Upper lobe of left lung (tissue), 6 donors: Measurements from ENCODE around the gene IFT27. TPM values are rescaled to one million over a fixed set of nuclear protein-coding genes. Genes with fewer than 3 reads are reported as not detected.
A peak's percentile ranks its signal among the peaks of the same experiment; 100 is the strongest.
"Not testable (repeated sequence)": the region's sequence is repeated elsewhere in the genome, so short reads cannot be mapped to it uniquely, and the experiment has no call there.

Experiments used
- ATAC-seq, 2 donors: fragments of 200-7000 bp; cut with Tn5 transposase; one replicate each; pipeline ENCODE4 v1.9.1; 2022; ENCODE audit warnings: mild to moderate bottlenecking in 2 of 2, moderate library complexity in 2 of 2; ENCODE audit not compliant: low FRiP score in 2 of 2
- DNase-seq, 2 donors: peaks; one replicate each; pipeline ENCODE4 v3.0.0-alpha.2; 2019 to 2020
- H3K27ac ChIP-seq, 4 donors: fragments of 200-600 bp; sonication (generic); one replicate each; pipeline ENCODE4 v1.5.1; 2016 to 2019
- H3K27me3 ChIP-seq, 4 donors: fragments of 200-600 bp; sonication (generic); one replicate each; pipeline ENCODE4 v1.5.1; 2017 to 2019
- H3K36me3 ChIP-seq, 4 donors: fragments of 200-600 bp; sonication (generic); one replicate each; pipeline ENCODE4 v1.5.1; 2016 to 2019
- H3K4me1 ChIP-seq, 4 donors: fragments of 200-600 bp; sonication (generic); one replicate each; pipeline ENCODE4 v1.5.1; 2018 to 2019
- H3K4me3 ChIP-seq, 4 donors: fragments of 200-600 bp; sonication (generic); one replicate each; pipeline ENCODE4 v1.5.1; 2017 to 2019; ENCODE audit warnings: mild to moderate bottlenecking in 2 of 4, moderate library complexity in 1 of 4
- H3K9me3 ChIP-seq, 4 donors: fragments of 200-600 bp; sonication (generic); one replicate each; pipeline ENCODE4 v1.5.1; 2018 to 2019
- CTCF ChIP-seq, 6 experiments: fragments of 450-650 bp in 4 of 6; fragments of 200-600 bp in 2 of 6; sonication (generic) in 2 of 6; IDR thresholded peaks; one replicate each; pipeline ENCODE4 v1.5.1; 2016 to 2019; ENCODE audit warnings: antibody characterized with exemption in 6 of 6
- EP300 ChIP-seq, 4 donors: sonication (generic); formaldehyde crosslinking; IDR thresholded peaks; one replicate each; pipeline ENCODE4 v1.5.1; 2017; ENCODE audit warnings: antibody characterized with exemption in 4 of 4, control low read depth in 2 of 4
- POLR2A ChIP-seq, 4 donors: fragments of 450-650 bp; IDR thresholded peaks; one replicate each; pipeline ENCODE4 v1.5.1; 2016 to 2017; ENCODE audit warnings: antibody characterized with exemption in 4 of 4, mild to moderate bottlenecking in 2 of 4
- POLR2AphosphoS5 ChIP-seq, 2 donors: sonication (generic); formaldehyde crosslinking; IDR thresholded peaks; one replicate each; pipeline ENCODE4 v1.5.1; 2017; ENCODE audit warnings: antibody characterized with exemption in 2 of 2
- WGBS, 2 donors: methylation state at CpG; one replicate each; pipeline ENCODE4 v1.1.5; 2017 to 2018; 5-methylcytosine and 5-hydroxymethylcytosine counted together
- total RNA-seq, 6 donors: library from RNA; depleted of rRNA in 4 of 6; stranded (reverse); fragments of >200 nt in 4 of 6; gene quantifications; one replicate each; pipeline versions ENCODE4 v1.1.0 to v1.2.1, GENCODE V29; 2016 to 2021
- donor health status: DM: no; HTN: no; CAD: no; lungs with moderate emphysema.
- donor health status: DM: no; HTN: yes; CAD: no; lungs with severe emphysema.

Gene IFT27
- total RNA-seq, 6 donors from 2014 or later, result 12.6 to 43.0 (median 27.4) TPM

DNA sequence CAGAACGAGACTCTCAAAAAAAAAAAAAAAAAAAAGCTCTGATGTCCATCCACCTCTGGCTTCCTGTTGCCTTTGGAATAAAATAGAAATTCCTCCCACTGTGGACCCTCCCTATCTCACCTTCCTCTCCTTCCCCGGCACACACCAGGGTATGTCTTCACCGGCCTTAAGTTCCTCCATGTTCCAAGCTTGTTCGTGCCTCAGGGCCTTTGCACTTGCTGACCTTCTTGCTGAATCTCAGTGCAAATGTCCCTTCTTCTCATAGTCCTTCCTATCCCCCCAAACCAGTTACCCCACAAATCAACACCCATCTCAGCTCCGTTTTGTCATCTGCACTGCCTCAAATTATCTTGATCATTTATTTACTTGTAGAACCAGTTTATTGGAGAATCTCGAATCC, 20.6 kb downstream of the IFT27 start:
- peaks cover 0 to 7% (median 0%) of the 10 kb centered on the region in 4 donors for H3K4me1 ChIP-seq
- no peaks in the 10 kb centered on the region for H3K9me3 ChIP-seq
- no peaks in the 10 kb centered on the region for H3K36me3 ChIP-seq
- no peaks in the 10 kb centered on the region for H3K27me3 ChIP-seq
- no peak overlapping the region for H3K27ac ChIP-seq
- ATAC-seq (no peak), DNase-seq (no peak)
- whole genome bisulfite sequencing, 2 donors, result 84 to 86% methylated on average over 6 of the region's 6 CpGs
- TF ChIP-seq CTCF (IDR thresholded peaks at IDR 0.05), result no peak
- TF ChIP-seq POLR2AphosphoS5 (IDR thresholded peaks at IDR 0.05), result no peak
- no peak for TF ChIP-seq POLR2A (IDR thresholded peaks at IDR 0.05)
- TF ChIP-seq EP300 (IDR thresholded peaks at IDR 0.05), result no peak
- H3K4me3 ChIP-seq, result no peak overlapping the region

GRCh38 chr22:36754881-36755280, 21.0 kb downstream of the IFT27 start:
- H3K4me3 ChIP-seq, H3K27me3 ChIP-seq, H3K9me3 ChIP-seq, H3K36me3 ChIP-seq, ATAC-seq, H3K4me1 ChIP-seq, H3K27ac ChIP-seq: not testable (repeated sequence)
- WGBS, 2 donors, result 84 to 87% methylated on average over 9 of the region's 9 CpGs
- DNase-seq, result peak in 1 of 2 donors; percentile 6

DNA sequence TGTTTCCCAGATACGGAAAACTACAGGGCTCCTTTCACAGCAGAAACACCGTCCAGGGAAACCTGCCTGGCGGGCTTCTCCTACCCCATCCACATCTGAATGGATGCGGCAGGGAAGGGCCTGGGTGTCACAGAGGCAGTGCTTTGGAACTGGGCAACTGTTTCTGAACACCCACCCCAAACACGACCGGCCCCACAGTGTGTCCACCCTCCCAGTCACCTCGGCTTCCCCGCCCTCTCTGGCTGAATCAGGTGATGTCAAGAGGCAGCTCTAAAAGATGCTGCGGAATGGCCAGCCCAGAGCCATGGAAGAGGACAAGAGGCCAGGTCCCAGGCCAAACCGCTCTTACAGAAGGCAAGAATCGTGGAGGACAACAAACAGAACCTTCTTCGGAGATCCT, 22.0 kb downstream of the IFT27 start:
- no peak overlapping the region for H3K27ac ChIP-seq
- H3K4me1 ChIP-seq, result peaks cover 0 to 7% (median 0%) of the 10 kb centered on the region in 4 donors
- no peaks in the 10 kb centered on the region for H3K27me3 ChIP-seq
- WGBS, 2 donors, result 76 to 79% methylated on average over 9 to 12 of the region's 12 CpGs
- H3K36me3 ChIP-seq, result no peaks in the 10 kb centered on the region
- DNase-seq, result peak in 1 of 2 donors; percentile 5
- no peaks in the 10 kb centered on the region for H3K9me3 ChIP-seq
- no peak overlapping the region for H3K4me3 ChIP-seq
- ATAC-seq, result no peak
- TF ChIP-seq POLR2AphosphoS5 (IDR thresholded peaks at IDR 0.05) (no peak), POLR2A (IDR thresholded peaks at IDR 0.05) (no peak), CTCF (IDR thresholded peaks at IDR 0.05) (no peak), EP300 (IDR thresholded peaks at IDR 0.05) (no peak)

- H3K27ac ChIP-seq, result no peak overlapping the region
- H3K4me1 ChIP-seq, result peaks cover 0 to 7% (median 0%) of the 10 kb centered on the region in 4 donors
- ATAC-seq (no peak), DNase-seq (peak in 1 of 2 donors; percentile 20)
- H3K9me3 ChIP-seq, result no peaks in the 10 kb centered on the region
- H3K4me3 ChIP-seq, result no peak overlapping the region
- no peaks in the 10 kb centered on the region for H3K27me3 ChIP-seq
- WGBS, 2 donors, result 50 to 51% methylated on average over 4 of the region's 4 CpGs
- TF ChIP-seq POLR2AphosphoS5 (IDR thresholded peaks at IDR 0.05), result no peak
- TF ChIP-seq CTCF (IDR thresholded peaks at IDR 0.05), result no peak
- no peak for TF ChIP-seq POLR2A (IDR thresholded peaks at IDR 0.05)
- no peak for TF ChIP-seq EP300 (IDR thresholded peaks at IDR 0.05)
- H3K36me3 ChIP-seq, result no peaks in the 10 kb centered on the region
Observed at GRCh38 chr22:36753120-36753802, 22.7 kb downstream of the IFT27 start.

GRCh38 chr22:36746375-36746970, 29.4 kb downstream of the IFT27 start:
- no peaks in the 10 kb centered on the region for H3K36me3 ChIP-seq
- ATAC-seq (no peak), DNase-seq (peak in 1 of 2 donors; percentile 5)
- H3K4me1 ChIP-seq, result no peaks in the 10 kb centered on the region
- no peak overlapping the region for H3K27ac ChIP-seq
- no peaks in the 10 kb centered on the region for H3K9me3 ChIP-seq
- WGBS, 2 donors, result 61 to 69% methylated on average over 8 to 11 of the region's 11 CpGs
- H3K4me3 ChIP-seq, result no peak overlapping the region
- TF ChIP-seq EP300 (IDR thresholded peaks at IDR 0.05), result no peak
- no peak for TF ChIP-seq POLR2A (IDR thresholded peaks at IDR 0.05)
- no peak for TF ChIP-seq CTCF (IDR thresholded peaks at IDR 0.05)
- TF ChIP-seq POLR2AphosphoS5 (IDR thresholded peaks at IDR 0.05), result no peak
- H3K27me3 ChIP-seq, result no peaks in the 10 kb centered on the region
